HG02973 (cell line): Measurements from ENCODE around the gene REELD1.

Experiments used
- ATAC-seq: cut with Tn5 transposase; IDR thresholded peaks from one replicate; pipeline ENCODE4 v1.9.1; 2021; ENCODE audit warnings: moderate library complexity; ENCODE audit not compliant: unreplicated experiment

REELD1 gene

DNA sequence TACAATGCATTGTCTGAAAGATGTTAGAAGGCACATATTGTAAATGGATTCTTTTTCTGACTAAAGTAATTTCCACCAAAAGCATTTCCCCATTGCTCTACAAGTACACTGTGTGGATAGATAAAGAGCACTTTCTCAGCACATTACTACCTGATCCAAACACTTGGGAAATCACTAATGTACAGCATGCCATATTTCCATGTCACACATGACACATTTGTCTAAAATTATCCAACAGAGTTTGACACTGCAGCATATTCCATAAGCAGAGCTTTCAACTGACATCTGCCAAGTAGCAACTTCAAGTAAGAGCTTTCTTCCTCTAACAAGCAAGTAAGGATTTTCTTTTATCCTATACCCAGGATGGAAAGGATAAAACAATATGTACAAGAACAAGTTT lies 49.5 kb downstream of the REELD1 start:
- ATAC-seq = no peak

DNA sequence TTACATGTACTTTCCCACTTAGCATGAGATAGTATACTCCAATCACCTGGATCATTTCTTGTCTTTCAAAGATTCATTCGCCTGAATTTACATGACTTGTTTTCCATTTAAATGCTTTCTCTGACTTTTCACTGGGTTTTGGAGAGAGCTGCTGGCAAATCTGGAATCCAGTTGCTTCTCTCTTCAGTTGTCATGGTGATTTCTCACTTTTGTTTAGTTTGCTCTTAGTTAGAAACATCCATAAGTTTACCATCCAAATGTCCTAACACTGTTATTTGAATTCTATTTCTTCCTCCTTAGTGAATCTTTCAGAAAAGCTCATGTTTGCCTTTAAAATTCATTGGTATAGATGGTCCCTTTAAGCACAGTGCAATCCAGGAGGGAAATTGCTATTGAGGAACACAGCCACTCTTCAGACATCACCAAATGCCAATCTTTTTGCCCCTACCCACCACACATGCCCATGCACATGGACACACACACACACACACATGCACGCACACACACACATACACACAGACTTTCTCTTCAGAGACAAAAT lies 51.7 kb downstream of the REELD1 start:
- no peak for ATAC-seq

DNA sequence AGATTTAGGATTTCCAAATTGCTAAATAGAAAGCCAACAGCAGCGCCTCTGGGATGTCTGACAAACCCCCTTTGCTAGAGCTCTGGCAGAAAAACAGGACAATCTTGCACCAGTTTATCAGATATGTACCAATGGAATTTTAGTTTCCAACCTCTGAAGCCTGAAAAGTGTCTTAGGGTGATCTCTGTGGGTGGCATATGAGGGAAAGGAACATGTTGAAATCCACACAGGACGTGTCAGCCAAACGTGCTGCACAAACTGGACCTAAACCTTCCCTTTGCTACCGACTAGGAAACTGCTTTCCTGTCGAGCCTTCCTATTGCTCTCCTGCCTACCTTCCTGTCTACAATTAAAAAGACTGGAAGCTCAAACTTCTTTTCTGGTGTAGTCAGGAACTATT lies 53.5 kb downstream of the REELD1 start:
- ATAC-seq = no peak

DNA sequence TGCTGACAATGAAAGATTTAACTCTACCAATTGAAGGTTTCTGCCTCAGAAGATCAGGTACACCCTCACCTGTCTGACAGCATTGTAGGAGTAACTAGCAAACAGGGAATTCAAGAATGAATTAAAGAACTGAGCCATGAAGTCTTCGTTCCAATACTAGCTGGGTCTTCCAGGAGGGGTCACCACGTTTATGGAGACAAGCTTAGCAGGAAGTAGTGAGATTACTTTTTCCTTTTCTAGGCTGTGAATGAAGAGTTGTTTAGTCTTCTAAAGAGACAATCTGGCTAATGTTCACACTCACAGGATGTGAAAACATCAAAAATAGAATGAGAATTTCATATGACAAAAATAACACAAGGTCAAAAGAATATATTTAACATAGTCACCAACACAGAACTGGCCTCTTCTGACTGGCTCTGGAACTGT lies 54.9 kb downstream of the REELD1 start:
- peak; percentile 38 for ATAC-seq

DNA sequence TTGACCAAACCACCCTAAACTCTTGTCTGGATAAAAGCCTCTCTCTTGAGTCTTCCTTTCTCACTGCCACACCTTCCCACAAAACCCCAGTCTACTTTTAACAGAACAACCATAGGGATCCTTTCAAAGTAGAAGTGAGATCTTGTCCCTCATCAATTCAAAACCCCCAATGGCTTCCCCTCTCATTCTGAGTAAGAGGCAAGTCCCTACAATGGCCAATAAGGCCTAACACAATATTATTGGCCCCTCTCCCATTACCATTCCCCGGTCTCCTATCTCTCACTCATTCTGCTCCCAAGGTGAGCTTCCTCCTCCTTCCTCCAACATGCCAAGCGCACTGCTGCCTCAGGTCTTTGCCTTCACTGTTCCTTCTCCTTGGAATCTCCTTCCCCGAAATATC lies 57.1 kb downstream of the REELD1 start:
- no peak for ATAC-seq

DNA sequence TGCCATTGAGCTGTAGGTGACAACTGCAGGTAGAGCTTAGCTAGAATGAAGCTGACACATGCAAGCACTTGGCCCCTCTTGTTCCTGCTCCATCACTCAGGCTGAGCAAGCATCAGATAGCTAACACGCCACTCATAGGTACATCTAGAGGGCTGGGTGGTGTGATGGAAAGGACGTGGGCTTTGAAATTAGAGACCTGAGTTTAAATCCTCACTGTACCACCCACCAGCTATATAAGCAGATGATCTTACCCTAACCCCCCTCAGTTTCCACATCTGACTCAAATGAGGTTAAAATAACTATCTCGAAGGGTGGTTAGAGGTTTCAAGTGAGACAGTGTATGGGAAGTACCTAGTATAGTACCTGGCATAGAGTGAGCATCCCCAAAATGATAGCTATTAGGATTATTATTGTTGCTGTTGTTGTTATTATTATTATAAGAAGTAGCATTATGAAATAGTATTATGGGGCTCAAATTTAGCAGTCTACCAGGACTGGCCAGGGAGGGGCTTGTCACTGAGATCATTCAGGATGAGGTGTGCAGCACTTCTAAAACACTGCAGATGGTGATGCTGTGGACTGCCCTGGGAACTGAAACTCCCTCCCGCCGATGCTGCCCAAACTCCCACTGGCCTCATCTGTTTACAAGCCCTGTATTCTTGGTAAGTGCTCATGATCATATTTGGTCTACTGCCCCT lies 59.0 kb downstream of the REELD1 start:
- ATAC-seq = peak; percentile 75

DNA sequence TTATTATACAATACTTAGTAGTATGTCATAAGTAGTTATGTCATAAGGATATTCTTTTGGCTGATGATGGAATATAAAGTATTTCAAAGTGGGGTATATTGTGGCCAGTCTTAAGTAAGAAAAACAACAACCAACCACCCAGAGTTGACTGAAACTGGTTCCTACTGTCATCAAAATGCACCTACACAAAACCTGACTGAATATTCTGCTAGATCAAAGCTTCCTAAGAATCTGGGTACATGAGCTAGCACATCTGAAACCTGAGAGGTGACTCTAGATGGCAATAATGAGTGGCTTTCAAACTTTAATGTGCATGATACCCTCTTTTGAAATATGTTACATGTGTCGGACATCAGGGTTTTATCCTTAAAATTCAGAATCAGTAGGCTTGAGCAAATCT lies 60.4 kb downstream of the REELD1 start:
- no peak for ATAC-seq

DNA sequence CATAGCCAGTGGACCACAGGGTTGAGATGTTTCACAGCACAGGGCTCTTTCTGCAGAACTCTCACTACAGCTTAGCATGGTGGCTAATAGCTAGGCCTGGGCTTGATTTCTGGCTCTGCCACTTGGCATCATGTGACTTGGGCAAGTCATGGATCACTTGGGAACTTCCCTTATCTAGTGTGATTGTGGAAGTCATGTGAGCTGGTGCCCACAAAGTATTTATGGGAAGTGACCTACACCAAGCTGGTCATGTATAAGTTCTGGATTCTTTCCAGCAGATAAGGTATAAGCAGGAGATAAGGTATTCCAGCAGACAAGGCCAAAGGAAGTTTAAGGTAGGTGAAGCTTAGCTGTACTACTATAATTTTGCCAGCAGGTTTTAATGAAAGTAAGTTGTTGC lies 61.0 kb downstream of the REELD1 start:
- no peak for ATAC-seq

DNA sequence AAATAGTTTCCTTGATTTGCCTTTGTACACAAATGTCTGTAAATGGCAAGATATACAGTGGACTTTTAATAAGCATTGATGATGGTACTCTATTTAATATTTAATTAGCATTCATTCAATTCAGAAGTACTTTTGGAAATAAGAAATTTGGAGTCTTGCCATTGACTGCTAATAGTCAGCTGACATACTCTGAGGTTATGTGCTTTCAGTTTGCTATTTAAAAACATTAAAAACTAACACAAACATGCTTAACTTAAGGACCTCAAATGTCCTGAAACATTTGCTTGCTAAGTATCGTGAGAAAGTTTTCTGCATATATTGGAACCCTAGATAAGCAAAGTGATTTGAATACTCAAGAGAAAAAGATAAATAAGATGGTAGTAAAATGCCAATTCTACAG lies 64.6 kb downstream of the REELD1 start:
- ATAC-seq = no peak
